Hematopoietic multipotent progenitor cell treated with erythropoietin and hydrocortisone succinate and interleukin-3 and kit ligand, for 17 days (in vitro differentiated cells): ENCODE measurements around the gene NDST4.
"Not testable (repeated sequence)": the region's sequence is repeated elsewhere in the genome, so short reads cannot be mapped to it uniquely, and the experiment has no call there.

ENCODE experiments used
- DNase-seq: peaks from one replicate; pipeline ENCODE4 v3.0.0-alpha.2; 2015; ENCODE audit warnings: low spot score

Gene NDST4

GRCh38 chr4:115054836-115055235 is 58.6 kb downstream of the NDST4 start:
- no peak for DNase-seq

DNA sequence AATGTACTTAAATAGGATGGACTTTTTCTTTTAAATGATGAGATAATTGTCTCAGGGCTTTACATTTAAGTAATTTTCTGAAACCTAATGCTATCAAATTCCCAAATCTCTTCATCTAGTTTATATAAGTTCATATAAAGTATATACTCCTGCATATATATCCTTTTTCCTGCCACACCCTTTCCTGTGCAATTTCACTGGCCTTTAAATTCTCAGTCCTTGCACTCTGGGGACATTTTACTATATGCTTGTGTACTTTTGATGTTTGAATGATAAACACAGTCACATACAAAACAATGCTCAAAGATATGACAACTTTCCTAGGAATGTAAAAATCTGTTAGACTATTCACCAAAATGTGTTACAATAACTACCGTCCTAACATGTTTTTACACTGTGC is 60.1 kb downstream of the NDST4 start:
- no peak for DNase-seq

GRCh38 chr4:115042496-115042895 is 70.9 kb downstream of the NDST4 start:
- no peak for DNase-seq

- no peak for DNase-seq
Measured at GRCh38 chr4:115030281-115030680, 83.1 kb downstream of the NDST4 start.

GRCh38 chr4:115028682-115029410 is 84.6 kb downstream of the NDST4 start:
- no peak for DNase-seq

GRCh38 chr4:114999880-115000279 is 113.5 kb downstream of the NDST4 start:
- no peak for DNase-seq

- DNase-seq = no peak
Measured at GRCh38 chr4:114998316-114998715, 115.1 kb downstream of the NDST4 start.

GRCh38 chr4:114997576-114998247 is 115.7 kb downstream of the NDST4 start:
- DNase-seq = no peak

DNA sequence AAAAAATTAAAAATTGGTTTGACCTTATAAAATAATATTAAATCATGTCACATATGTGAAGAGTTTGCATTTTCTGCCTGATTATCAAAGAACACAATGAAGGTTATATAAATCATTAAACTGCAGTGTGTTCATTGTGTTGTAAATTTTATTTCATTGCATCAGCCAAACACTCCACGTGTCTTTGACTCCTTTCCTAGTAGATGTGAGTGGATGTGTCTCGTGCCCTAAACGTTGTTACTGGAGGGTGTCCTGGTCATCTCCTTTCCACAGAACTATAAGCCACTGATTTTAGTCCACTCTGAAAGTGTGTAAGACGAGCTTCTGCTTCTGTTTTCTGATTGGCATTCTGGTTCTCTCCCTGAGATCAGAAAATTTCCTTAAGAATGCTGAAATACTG is 127.3 kb downstream of the NDST4 start:
- no peak for DNase-seq

DNA sequence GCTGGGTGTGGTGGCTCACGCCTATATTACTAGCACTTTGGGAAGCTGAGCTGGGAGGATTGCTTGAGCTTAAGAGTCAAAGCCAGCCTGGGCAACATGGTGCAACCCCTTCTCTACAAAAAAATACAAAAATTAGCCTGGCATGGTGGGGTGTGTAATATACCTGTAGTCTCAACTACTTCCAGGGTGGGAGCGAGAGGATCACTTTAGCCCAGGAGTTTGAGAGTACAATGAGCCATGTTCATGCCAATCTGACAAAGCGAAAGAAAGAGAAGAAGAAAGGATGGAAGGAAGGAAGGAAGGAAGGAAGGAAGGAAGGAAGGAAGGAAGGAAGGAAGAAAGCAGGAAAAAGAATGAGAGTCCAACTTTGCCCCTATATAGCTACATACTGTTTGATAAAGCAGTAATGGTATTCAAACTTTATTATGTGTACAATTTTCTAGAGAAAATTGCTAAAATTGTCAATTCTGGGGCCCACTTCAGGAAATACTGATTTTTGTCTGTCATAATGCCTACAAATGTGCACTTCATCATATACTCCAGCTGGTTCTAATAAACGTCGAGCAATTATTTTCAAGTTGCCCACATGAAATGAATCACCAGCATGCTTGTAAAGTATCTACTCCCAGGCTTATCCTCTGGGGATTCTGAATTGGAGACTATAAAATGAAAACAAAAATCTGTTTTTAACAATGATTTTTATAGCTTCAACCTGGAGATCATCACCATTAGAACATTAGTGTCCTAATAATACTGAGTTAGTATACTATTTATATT is 132.3 kb downstream of the NDST4 start:
- DNase-seq = no peak

GRCh38 chr4:114980399-114980798 is 133.0 kb downstream of the NDST4 start:
- DNase-seq = not testable (repeated sequence)

- DNase-seq = no peak
Measured at GRCh38 chr4:114976901-114977300, 136.5 kb downstream of the NDST4 start.

- DNase-seq = no peak
Measured at GRCh38 chr4:114964026-114964425, 149.4 kb downstream of the NDST4 start.

GRCh38 chr4:114945616-114946015 is 167.8 kb downstream of the NDST4 start:
- no peak for DNase-seq

GRCh38 chr4:114941503-114941902 is 171.9 kb downstream of the NDST4 start:
- no peak for DNase-seq

DNA sequence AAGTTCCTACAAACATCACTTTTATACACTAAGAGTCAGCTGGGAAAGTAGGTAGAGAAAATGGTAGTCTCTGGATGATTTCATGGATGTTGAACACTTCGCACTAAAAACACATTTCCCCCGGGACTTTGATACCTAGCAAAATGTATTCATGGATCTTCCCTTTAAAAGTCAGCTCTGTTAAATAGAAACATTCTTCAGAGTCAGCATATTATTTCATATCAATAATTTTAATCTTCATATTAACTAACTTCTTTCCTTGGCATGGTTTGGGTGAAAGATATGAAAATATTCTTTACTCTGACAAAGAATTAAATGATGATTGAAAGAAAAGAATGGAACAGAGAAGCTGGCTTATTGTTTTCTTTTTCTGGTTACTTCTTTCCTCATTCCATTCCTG is 185.5 kb downstream of the NDST4 start:
- DNase-seq = no peak

- DNase-seq = no peak
Measured at GRCh38 chr4:114926583-114926982, 186.8 kb downstream of the NDST4 start.

- no peak for DNase-seq
Measured at GRCh38 chr4:114924311-114924710, 189.1 kb downstream of the NDST4 start.

DNA sequence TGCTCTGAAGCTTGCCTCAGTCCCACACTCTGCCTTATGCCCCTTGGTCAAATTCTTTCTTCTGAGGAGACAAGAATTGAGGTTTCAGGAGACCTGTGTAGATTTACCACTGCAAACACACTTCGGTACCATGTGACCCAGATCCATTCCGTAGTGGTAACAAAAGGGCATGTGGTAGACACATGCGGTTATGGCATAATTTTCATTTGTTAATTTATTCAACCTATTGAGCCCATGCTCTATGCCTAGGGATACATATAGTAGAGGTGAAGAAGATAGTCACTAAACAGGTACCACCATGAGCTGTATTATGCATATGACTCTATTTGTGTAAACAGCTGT is 190.9 kb downstream of the NDST4 start:
- no peak for DNase-seq

- DNase-seq = no peak
Measured at GRCh38 chr4:114921790-114922591, 191.4 kb downstream of the NDST4 start.

DNA sequence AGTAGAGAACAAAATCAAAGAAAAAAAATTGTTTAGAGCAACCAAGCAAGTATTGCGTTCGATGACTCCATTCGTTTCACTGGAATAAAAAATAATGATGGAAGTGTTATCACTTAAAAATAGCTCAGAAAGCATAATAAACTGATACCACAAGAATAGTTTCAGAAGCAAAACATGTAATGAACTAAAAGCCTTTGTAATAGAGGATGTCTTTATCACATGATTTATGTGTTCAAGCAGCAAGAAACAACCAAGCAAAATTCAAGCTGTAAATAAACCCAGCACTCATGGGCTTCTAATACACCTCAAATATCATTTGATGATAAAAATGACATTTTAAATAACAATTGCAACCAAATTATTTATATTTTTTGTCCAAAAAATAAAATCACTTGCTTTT is 192.2 kb downstream of the NDST4 start:
- no peak for DNase-seq

- no peak for DNase-seq
Measured at GRCh38 chr4:114911111-114911510, 202.3 kb downstream of the NDST4 start.
